SK-N-SH treated with all-trans-retinoic acid at 6 μM for 48 hours (cell line): Measurements from ENCODE around the gene LRFN2.

Experiments used
- SNAI2 ChIP-seq: fragments of 250-450 bp; sonication (Bioruptor Pico); IDR thresholded peaks from 2 replicates; pipeline ENCODE4 v1.5.0; 2020; ENCODE audit warnings: mild to moderate bottlenecking, moderate library complexity
- TOX ChIP-seq: fragments of 250-450 bp; sonication (Bioruptor Pico); IDR thresholded peaks from 2 replicates; pipeline ENCODE4 v1.8.0; 2021; ENCODE audit warnings: mild to moderate bottlenecking, moderate library complexity, borderline replicate concordance
- ZC3H10 ChIP-seq: fragments of 250-450 bp; sonication (Bioruptor Pico); IDR thresholded peaks from 2 replicates; pipeline ENCODE4 v1.5.1; 2021; ENCODE audit warnings: mild to moderate bottlenecking, moderate library complexity

DNA sequence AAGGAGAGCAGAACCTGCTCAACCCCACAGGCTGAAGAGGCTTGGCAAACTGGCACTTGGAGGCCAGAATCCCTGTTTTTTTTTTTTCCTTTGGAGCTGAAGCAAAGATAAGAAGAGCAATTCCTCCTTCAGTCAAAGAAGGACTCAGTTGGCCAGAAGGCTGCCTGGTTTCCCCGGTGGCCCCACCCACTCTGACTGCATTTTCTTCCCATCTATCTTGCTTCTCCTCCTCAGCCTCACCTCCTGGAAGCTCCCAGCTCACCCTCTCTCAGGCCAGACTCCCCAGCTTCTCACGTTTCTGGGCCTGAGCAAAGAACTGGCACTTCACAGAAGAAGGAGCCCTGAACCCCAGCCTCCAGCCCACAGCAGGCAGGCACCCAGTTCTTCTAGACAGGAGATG, 2.4 kb downstream of the LRFN2 start:
- no peak for TF ChIP-seq ZC3H10
- TF ChIP-seq TOX (CRISPR knock-in tag) = no peak
- no peak for TF ChIP-seq SNAI2 (CRISPR knock-in tag)
